Measurements from ENCODE around the gene AGAP3.

AGAP3 gene

GRCh38 chr7:151109094-151110048 is 23.1 kb downstream of the AGAP3 start:
- peak; percentile 51 for DNase-seq (ENCODE audit: low read depth)

GRCh38 chr7:151110236-151110940 is 24.1 kb downstream of the AGAP3 start:
- no peak for DNase-seq (ENCODE audit: low read depth)

DNA sequence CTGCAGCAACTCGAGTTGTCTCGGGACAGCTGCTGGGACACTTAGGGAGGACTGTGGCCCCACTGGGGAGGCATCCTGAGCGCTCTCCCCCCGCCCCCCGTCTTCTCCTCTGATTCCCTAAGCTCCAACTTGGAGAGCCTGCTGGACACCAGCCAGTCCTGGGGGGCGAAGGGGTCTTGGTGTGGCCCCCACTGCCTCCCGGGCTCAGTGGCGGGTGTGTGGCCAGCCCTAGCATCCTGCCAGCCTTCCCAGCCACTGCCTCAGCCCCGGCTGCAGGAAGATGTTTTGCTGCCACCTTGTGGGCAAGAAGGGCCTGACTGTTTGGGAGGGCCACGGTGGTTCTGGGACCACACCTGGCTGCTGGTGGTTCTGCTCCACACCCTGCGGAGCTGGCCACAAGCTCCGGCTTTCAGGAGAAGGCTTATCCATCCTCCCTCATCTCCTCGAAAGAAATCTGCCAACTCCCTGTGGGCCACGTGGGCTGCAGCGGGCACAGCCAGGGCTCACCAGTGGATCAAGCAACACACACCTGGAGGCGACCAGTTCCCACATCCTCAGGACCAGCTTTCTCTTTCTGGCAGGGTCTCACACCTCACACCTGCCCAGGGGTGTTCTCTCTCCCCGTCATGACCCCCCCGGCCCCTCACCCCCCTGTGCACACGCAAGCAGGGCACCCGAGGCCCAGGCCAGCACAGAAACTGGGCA is 24.8 kb downstream of the AGAP3 start:
- peak; percentile 67 for DNase-seq (ENCODE audit: low read depth)

- DNase-seq (ENCODE audit: low read depth) = peak; percentile 89
Measured at GRCh38 chr7:151113344-151114150, 27.3 kb downstream of the AGAP3 start.

DNA sequence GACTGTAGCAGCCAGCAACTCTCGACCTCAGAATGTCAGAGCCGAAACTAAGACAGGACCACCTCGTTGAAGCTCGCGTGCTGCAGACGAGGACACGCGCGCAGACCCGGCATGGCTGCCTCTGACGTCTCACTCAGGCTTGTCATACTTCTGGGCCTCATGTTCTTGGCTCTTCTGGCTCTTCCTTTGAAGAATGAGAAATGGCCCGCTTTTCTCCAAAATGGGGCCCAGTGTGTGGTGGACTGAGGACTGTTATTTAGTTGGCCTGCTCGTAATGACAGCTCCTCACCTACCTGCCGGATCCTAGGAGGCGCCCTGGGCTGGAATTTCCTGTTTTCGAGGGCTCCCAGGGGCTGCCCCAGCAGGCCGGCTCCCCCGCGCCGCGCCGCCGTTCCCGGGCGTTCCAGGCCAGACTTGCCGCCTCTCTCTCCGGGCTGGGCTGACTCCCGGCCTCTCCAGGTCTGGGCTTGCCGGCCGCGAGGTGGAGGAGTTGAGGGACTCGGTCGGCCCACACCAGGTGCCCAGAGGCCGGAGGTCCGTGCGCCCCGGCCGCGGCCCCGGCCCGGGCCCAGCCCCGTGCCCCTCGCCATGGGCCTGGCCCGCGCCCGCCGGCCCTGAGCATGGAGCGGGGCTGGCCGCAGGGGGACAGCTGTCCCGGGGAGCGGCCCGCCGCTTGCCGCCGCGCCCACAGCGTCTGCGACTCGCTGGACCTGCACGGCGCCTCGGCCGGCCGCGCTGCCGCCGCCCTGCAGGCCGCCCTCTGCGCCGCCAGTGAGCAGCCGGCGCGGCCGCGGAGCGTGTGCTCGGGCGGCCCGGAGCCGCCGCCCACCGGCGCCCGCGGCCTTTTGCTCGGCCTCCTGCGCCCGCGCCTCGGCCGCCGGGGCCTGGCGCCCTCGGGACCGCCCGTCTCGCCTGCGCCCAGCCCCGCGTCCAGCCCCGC is 28.1 kb downstream of the AGAP3 start:
- DNase-seq (ENCODE audit: low read depth) = peak; percentile 36

DNA sequence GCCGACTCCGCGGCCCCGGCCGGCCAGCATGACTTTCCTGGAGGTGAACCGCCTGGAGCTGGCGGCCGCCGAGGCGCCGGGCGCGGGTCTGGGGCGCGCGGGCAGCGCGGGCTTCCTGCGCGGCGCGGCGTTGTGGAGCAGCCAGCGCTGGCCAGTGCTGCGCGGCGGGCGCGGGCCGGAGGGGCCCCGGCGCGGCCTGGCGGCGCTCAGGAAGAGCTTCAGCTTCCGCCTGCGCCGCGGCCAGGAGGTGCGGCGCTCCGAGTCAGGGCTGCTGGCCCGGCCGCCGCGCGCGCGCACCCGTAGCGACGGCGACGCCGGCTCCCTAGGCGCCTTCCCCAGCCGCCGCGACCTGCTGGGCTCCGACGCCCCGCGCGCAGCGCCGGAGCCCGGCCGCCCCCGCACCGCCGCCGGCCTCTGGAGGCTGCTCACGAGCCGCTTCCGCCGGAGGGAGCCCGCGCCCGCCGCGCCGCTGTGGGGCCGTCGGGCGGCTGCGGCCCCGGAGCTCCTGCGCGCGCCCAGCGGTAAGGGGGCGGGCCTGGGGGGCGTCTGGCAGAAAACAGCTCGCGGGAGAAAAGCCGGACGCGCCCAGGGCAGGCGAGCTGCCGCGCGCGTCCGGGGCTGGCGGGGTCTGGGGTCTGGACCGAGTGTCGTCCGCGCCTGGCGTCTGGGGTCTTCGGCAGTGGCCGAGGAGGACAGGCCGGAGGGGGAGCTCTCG is 29.0 kb downstream of the AGAP3 start:
- DNase-seq (ENCODE audit: low read depth) = peak; percentile 46

DNA sequence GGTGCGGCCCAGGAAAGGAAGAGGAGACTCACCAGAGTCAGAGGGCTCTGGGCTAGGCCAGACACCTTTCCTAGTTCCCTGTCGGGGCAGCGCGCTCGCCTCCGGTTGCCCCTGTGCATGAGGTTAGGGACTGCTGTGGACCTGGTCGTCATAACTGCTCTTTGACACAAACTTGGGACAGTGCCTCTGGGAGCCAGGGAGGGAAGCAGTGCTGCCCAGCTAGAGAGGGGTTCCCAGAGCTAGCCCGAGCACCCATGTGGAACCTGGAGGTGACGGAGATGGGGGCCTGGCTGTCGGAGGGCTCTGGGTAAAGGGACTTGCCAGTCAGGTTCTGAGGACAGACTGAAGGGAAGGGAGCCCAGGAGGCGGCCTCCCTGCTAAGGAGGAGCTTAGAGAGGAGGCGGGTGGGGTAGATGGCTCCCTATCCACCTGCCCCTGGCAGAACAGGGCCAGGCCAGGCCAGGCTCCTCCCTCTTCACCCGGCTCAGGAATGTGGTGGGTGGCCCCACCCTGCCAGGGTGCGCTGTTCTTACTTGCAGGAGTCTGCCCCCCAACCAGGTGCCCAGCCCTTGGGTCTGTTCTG is 29.7 kb downstream of the AGAP3 start:
- DNase-seq (ENCODE audit: low read depth) = peak; percentile 16

DNA sequence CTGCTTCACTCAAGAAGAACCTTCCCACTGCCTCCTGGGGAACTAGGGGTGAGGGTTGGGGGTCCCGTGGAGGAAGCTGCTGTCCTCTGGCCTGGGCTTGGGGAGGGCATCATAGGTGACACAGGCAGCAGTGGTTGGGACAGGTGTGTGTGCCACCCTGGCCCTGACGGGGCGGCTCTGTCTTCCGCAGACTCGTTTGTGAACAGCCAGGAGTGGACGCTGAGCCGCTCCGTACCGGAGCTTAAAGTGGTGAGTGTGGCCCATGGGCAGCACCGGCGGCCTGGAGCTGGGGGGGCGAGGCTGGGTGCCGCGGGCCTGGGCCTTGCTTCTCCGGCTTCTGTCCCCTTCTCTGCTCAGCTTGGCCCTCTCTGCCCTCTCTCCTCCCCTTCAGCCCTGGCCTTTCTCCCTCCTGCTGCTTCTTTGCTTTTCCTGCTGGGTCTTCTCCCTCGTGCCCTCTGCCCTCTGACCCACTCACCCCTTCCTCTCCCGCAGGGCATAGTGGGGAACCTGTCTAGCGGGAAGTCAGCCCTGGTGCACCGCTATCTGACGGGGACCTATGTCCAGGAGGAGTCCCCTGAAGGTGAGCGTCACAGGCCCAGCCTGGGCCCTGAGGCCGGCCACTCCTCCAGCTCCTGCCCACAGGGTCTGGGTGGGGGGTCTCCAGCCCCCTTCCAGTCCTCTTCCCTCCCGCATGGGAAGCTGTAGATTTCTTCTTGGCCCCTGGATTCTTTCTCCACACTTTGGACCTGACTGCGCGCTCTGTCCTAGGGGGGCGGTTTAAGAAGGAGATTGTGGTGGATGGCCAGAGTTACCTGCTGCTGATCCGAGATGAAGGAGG is 30.5 kb downstream of the AGAP3 start:
- no peak for DNase-seq (ENCODE audit: low read depth)

DNA sequence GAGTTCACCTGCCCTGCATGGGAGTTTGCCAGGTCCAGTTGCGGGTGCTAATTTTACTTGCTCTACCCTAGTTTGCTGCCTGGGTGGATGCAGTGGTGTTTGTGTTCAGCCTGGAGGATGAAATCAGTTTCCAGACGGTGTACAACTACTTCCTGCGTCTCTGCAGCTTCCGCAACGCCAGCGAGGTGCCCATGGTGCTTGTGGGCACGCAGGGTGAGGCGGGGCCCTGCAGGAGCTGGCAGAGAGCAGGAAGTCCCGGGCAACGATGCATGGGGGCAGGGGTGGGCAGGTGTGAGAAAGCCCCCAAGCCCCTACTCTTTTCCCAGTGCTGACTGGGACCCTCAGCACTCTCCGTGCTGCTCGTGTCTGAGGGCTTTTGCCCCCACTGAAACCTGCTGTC is 31.3 kb downstream of the AGAP3 start:
- no peak for DNase-seq (ENCODE audit: low read depth)

DNA sequence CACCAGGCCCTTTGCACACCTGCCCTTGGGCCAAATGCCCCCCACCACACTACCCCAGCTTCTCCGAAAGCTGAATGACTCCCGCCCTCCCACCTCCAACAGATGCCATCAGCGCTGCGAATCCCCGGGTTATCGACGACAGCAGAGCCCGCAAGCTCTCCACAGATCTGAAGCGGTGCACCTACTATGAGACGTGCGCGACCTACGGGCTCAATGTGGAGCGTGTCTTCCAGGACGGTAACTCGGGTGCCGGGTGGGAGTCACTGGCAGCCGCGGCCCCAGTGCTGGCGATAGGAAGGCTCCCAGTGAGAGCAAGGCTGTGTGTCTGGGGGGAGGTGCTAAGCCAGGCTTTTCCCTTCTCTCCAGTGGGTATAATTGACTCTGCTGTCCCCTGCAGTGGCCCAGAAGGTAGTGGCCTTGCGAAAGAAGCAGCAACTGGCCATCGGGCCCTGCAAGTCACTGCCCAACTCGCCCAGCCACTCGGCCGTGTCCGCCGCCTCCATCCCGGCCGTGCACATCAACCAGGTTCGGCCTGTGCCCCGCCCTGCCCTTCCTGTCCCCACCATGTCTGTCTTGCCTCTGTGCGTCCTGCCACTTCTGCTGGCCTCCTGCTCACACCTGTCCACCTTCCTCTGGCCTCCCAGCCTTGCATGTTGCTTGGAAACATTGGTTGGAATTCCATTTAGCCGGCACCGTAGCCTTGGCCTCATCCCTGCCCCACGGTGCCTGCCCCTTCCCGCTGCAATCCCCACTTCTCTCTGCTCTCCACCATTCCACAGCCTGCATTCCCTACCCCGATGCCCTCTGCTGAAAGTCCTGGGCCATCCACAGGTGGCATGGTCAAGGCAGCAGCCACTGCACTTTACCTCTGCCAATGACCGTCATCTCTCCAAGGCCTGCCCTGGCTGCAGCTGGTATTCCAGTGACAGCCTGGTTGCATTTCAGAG is 32.1 kb downstream of the AGAP3 start:
- no peak for DNase-seq (ENCODE audit: low read depth)

- no peak for DNase-seq (ENCODE audit: low read depth)
Measured at GRCh38 chr7:151119055-151119415, 32.8 kb downstream of the AGAP3 start.

DNA sequence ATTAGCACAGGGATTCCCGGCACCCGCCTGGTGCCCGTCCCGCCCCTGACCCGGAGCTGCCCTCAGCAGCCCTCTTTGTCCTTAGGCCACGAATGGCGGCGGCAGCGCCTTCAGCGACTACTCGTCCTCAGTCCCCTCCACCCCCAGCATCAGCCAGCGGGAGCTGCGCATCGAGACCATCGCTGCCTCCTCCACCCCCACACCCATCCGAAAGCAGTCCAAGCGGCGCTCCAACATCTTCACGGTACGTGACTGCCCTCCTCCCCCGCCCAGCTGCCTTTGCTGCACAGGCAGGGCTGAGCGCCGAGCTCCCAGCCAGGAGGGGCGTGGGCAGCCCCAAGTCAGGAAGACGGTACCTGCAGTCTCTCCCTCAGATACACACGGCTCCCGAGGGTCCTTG is 33.6 kb downstream of the AGAP3 start:
- no peak for DNase-seq (ENCODE audit: low read depth)

DNA sequence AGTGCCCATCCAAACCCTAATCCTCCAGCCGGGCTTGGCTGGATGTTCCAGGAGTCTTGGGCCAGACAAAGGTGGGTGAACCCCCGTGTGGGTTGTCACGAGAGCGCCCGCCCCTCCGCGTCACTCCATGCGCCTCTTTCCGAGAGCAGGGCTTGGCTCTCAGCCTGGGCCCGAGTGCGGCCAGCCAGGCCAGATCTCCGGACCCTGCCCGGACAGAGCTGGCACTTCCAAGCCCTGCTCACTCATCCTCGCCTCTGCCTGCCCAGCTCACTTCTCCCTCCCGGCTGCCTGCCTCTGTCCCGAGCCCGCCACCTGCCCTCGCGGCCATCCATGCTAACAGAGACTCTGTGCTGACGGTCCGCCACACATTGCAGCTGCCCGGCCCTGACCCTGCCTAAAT is 34.6 kb downstream of the AGAP3 start:
- no peak for DNase-seq (ENCODE audit: low read depth)

DNA sequence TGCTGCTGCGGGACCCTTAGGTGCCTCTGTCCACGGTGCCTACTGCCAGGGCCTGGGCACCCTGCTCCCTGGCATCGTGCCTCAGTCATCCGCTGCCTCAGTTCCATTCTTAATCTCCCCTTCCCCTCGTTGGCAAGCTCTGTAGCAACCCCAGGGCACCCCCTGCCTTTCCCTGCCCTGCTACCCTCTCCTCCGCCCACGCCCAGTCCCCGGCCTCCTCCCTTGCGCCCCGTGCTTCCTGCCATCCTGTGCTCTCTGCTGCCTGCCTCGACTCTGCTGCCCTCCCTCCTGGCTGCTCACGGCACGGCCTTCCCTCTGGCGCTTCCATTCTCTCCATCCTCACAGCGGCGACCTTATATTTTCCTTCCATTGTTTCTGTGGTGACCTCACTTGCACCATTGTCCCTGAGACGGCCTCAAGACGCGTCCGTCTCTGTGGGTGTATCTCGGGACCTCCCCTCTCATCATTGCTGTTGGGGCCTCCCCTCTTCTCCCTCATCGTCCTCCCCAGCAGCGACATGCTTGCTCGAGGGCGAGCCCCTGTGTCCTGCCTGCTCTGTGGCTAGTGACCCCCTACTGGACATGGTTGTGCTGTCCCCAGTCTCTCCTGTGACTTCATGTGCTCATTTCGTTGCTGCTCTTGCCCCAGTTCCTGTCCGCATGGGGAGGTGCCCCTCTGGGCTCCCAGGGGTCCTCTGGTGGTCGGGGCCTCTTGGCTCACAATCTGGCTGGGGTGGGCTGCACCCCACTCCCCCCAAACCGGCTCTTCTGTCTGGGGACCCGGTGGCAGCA is 35.3 kb downstream of the AGAP3 start:
- DNase-seq (ENCODE audit: low read depth) = no peak

DNA sequence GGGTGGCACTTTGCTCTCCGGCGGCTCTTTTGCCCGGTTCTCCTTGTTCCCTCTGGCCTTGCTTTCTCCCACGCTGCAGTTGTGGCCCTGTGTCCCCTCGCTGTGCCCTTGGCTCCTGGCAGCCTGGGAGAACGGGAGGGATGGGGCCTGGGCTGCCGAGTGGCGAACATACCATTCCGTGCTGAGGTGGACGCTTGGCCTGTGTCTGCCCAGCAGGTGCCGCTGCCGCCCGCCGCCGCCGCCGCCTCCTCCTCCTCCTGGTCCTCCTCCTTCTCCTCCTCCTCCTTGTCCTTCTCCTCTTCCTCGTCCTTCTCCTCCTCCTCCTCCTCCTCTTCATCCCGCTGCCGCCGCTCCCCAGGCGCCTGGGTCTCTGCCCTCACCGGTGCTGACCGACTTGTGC is 36.0 kb downstream of the AGAP3 start:
- DNase-seq (ENCODE audit: low read depth) = peak; percentile 10

- DNase-seq (ENCODE audit: low read depth) = no peak
Measured at GRCh38 chr7:151122796-151123157, 36.5 kb downstream of the AGAP3 start.
